Cardiac muscle cell (in vitro differentiated cells and primary cell): Measurements from ENCODE around the gene CLEC3B. TPM values are rescaled to one million over a fixed set of nuclear protein-coding genes. Genes with fewer than 3 reads are reported as not detected.
A peak's percentile ranks its signal among the peaks of the same experiment; 100 is the strongest.
"Not testable (repeated sequence)": the region's sequence is repeated elsewhere in the genome, so short reads cannot be mapped to it uniquely, and the experiment has no call there.

Experiments used
- DNase-seq, 2 donors: peaks; one replicate each; pipeline versions ENCODE4 v3.0.0 to v3.0.0-alpha.2; 2010 to 2017; ENCODE audit warnings: low read depth in 1 of 2, low spot score in 1 of 2
- H3K27ac ChIP-seq: fragments of 200-600 bp; sonication (generic); 2 replicates; pipeline ENCODE4 v1.5.1; 2016
- H3K27me3 ChIP-seq: fragments of 200-600 bp; sonication (generic); 2 replicates; pipeline ENCODE4 v1.6.0; 2016; ENCODE audit warnings: control low read depth
- H3K36me3 ChIP-seq: fragments of 200-600 bp; sonication (generic); 2 replicates; pipeline ENCODE4 v1.5.1; 2016; ENCODE audit warnings: control low read depth
- H3K4me1 ChIP-seq: fragments of 200-600 bp; sonication (generic); 2 replicates; pipeline ENCODE4 v1.8.1; 2017; ENCODE audit warnings: low read depth, mild to moderate bottlenecking, mixed run types
- H3K4me3 ChIP-seq: fragments of 200-600 bp; sonication (generic); 2 replicates; pipeline ENCODE4 v1.5.1; 2016; ENCODE audit warnings: mild to moderate bottlenecking
- H3K9me3 ChIP-seq: fragments of 200-600 bp; sonication (generic); 2 replicates; pipeline ENCODE4 v1.5.1; 2017; ENCODE audit warnings: low read depth, mild to moderate bottlenecking, control low read depth
- CTCF ChIP-seq: IDR thresholded peaks from 2 replicates; pipeline ENCODE4 v1.5.1; 2012; ENCODE audit warnings: low read depth, mild to moderate bottlenecking, low read length
- polyA plus RNA-seq: library from polyadenylated mRNA; unstranded; fragments of >200 nt; fragmentation: Nextera tagmentation; extraction: Ambion mirVana; gene quantifications from 2 replicates; pipeline ENCODE4 v1.2.1, GENCODE V29; 2016
- total RNA-seq: library from RNA; depleted of rRNA; stranded (reverse); fragments of >200 nt; gene quantifications from 2 replicates; pipeline ENCODE4 v1.2.3, GENCODE V29; 2016

CLEC3B gene
- total and polyA plus RNA-seq, 2 experiments from 2014 or later = 0.21 to 1.3 TPM

GRCh38 chr3:45048244-45048643 lies 22.1 kb downstream of the CLEC3B start:
- TF ChIP-seq CTCF = no peak
- peaks cover 27% of the 10 kb centered on the region for H3K27me3 ChIP-seq
- no peaks in the 10 kb centered on the region for H3K9me3 ChIP-seq
- H3K27ac ChIP-seq = no peak overlapping the region
- DNase-seq = no peak
- no peaks in the 10 kb centered on the region for H3K36me3 ChIP-seq
- H3K4me3 ChIP-seq = no peak overlapping the region
- no peaks in the 10 kb centered on the region for H3K4me1 ChIP-seq

DNA sequence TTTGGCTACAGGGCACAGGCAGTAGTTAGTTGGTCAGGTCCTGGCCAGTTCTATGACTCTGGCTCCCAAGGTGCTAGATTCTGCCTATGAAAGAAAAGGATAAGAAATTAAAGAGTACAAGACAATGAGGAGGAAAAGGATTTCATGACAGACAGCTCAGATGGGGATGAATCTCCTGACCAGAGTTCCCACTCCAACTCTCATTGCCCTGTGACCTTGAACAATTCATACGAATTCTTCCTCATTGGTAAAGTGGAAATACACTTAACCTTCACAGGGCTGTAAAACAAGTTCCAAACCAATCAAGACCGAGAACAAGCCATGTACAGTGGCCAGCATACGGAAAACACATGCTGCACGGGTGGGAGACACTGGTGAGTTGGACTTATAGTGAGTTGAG lies 23.7 kb downstream of the CLEC3B start:
- no peaks in the 10 kb centered on the region for H3K36me3 ChIP-seq
- no peak overlapping the region for H3K4me3 ChIP-seq
- H3K9me3 ChIP-seq = no peaks in the 10 kb centered on the region
- no peak overlapping the region for H3K27ac ChIP-seq
- H3K27me3 ChIP-seq = peaks cover 27% of the 10 kb centered on the region
- no peak for DNase-seq
- no peak for TF ChIP-seq CTCF
- H3K4me1 ChIP-seq = no peaks in the 10 kb centered on the region

GRCh38 chr3:45051685-45052084 lies 25.6 kb downstream of the CLEC3B start:
- no peaks in the 10 kb centered on the region for H3K9me3 ChIP-seq
- H3K27ac ChIP-seq = no peak overlapping the region
- H3K36me3 ChIP-seq = no peaks in the 10 kb centered on the region
- peaks cover 20% of the 10 kb centered on the region for H3K27me3 ChIP-seq
- no peak for DNase-seq
- no peak for TF ChIP-seq CTCF
- H3K4me1 ChIP-seq = no peaks in the 10 kb centered on the region
- H3K4me3 ChIP-seq = no peak overlapping the region

DNA sequence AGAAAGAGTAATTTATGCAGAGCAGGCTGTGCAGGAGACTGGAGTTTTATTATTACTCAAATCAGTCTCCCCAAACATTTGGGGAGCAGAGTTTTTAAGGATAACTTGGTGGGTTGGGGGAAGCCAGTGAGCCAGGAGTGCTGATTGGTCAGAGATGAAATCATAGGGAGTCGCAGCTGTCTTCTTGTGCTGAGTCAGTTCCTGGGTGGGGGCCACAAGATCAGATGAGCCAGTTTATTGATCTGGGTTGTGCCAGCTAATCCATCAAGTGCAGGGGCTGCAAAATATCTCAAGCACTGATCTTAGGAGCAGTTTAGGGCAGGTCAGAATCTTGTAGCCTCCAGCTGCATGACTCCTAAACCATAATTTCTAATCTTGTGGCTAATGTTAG lies 27.7 kb downstream of the CLEC3B start:
- not testable (repeated sequence) for H3K4me3 ChIP-seq, H3K27me3 ChIP-seq, H3K4me1 ChIP-seq, H3K27ac ChIP-seq, H3K9me3 ChIP-seq, DNase-seq, H3K36me3 ChIP-seq

DNA sequence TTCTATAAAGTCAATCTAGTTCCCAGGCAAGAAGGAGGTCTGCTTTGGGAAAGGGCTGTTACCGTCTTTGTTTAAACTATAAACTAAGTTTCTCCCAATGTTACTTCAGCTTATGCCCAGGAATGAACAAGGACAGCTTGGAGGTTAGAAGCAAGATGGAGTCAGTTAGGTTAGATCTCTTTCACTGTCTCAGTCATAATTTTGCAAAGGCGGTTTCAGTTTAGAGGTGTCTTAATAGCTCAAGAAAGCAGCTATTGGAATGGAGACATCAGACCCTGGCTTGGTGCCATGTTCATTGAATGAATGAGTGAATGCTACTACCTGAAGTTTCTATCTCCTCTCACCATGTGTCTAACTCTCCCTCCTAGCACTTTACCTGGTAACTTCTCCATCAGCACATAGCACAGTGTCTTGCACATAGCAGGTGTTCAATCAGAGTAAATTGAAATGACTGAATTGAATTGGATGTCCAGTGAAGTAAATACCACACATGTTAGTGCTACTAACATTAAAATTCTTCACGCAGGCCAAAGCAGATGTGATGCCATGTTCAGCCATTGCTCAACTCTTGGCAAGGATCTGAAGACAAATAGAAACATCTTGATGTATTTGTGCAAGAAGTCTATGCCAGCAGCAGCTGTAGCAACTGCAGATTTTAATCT lies 28.2 kb downstream of the CLEC3B start:
- no peak overlapping the region for H3K27ac ChIP-seq
- TF ChIP-seq CTCF = no peak

DNA sequence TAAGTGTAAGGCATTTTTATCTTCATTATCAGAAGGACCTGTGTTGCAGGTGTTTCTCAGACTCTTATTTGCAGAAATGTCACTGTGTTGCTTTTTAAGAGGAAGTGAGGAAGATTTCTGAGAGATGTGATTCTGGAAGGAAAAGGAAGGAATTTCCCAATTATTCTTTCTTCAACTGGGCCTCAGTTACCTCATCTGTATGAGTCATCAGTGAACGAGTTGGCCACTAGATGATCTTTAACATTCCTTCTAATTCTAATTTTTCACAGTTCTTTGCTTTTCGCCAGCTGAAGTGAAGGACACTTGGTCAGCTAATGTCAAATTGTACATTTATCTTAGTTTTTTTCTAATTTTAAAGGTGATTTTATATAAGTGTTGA lies 28.9 kb downstream of the CLEC3B start:
- Histone ChIP-seq H3K27me3 (no peaks in the 10 kb centered on the region), H3K36me3 (no peaks in the 10 kb centered on the region), H3K9me3 (no peaks in the 10 kb centered on the region), H3K4me1 (no peaks in the 10 kb centered on the region), H3K4me3 (no peak overlapping the region), H3K27ac (no peak overlapping the region)
- DNase-seq = peak in 1 of 2 donors; percentile 80
- TF ChIP-seq CTCF = no peak

More for the DNA sequence above, 28.2 kb downstream of the CLEC3B start:
- H3K4me3 ChIP-seq = no peak overlapping the region
- no peaks in the 10 kb centered on the region for H3K9me3 ChIP-seq
- no peaks in the 10 kb centered on the region for H3K4me1 ChIP-seq
- peaks cover 1% of the 10 kb centered on the region for H3K27me3 ChIP-seq
- peak in 1 of 2 donors; percentile 83 for DNase-seq
- no peaks in the 10 kb centered on the region for H3K36me3 ChIP-seq
